Activated naive CD8-positive, alpha-beta T cell treated with anti-CD3 and anti-CD28 coated beads, Interleukin-2, amount 50 U/mL, for 24 hours (primary cell): ENCODE results near the gene SLC16A10.

Source experiments
- ATAC-seq: fragments of 150-1000 bp; cut with Tn5 transposase; one replicate; pipeline ENCODE4 v1.10.0; 2021
- DNase-seq: peaks from one replicate; pipeline ENCODE4 v3.0.0; 2021
- H3K27ac Mint-ChIP-seq: one replicate; pipeline ENCODE4 v1.8.0; 2021; ENCODE audit warnings: mild to moderate bottlenecking, mixed read lengths
- H3K27me3 Mint-ChIP-seq: one replicate; pipeline ENCODE4 v1.8.0; 2021; ENCODE audit warnings: mixed read lengths
- H3K36me3 Mint-ChIP-seq: one replicate; pipeline ENCODE4 v1.8.0; 2021; ENCODE audit warnings: low read depth, mixed read lengths
- H3K4me1 Mint-ChIP-seq: one replicate; pipeline ENCODE4 v1.8.0; 2021; ENCODE audit warnings: mixed read lengths
- H3K4me3 Mint-ChIP-seq: one replicate; pipeline ENCODE4 v1.8.0; 2021; ENCODE audit warnings: mild to moderate bottlenecking, moderate library complexity, mixed read lengths
- H3K9me3 Mint-ChIP-seq: one replicate; pipeline ENCODE4 v1.8.0; 2021; ENCODE audit warnings: mixed read lengths

SLC16A10 gene

DNA sequence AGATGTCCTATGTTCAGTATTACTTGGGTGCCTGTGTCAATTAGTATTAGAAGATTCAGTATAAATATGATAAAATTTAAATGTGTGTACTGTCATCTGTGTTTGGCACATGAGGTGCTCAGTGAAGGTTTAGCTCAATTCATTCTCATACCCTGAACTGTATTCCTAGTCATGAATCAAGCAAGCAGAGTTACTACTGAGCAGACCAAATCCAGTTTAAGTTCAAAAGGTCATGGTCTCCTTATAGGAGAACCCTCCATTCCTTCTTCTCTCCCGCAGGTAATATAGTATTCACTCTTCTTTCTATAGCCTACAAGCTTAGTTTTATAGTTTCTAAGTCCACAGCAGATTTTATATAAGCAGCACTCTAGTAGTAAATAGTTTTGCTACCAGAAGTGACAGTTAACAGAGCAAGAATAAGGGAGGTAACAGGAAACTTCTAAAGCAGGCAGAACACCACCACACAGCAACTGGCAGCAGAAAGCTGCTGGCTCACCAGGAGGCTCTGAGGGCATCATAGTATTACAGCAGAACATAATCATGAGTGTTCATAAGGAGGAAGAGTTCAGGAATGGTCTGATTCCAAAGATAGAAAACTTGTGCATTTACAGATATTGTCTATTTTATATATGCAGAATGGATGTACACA lies 133.2 kb downstream of the SLC16A10 start:
- no peak for DNase-seq
- ATAC-seq, result no peak
- Mint-ChIP-seq H3K27me3 (no peaks in the 10 kb centered on the region), H3K4me1 (peaks cover 10% of the 10 kb centered on the region), H3K27ac (no peak overlapping the region), H3K36me3 (no peaks in the 10 kb centered on the region), H3K4me3 (no peak overlapping the region), H3K9me3 (no peaks in the 10 kb centered on the region)

DNA sequence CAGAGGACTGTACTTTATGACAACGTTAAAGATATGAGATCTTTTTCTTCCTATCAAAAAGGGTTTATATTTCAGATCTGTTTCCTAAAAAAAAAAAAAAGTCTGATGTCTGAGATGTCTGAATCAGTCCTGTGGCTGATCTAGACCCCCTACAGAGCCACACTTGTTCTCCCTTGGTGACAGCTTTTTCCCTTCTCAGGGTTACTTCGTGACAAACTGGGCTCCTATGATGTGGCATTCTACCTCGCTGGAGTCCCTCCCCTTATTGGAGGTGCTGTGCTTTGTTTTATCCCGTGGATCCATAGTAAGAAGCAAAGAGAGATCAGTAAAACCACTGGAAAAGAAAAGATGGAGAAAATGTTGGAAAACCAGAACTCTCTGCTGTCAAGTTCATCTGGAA lies 134.5 kb downstream of the SLC16A10 start:
- H3K9me3 Mint-ChIP-seq, result no peaks in the 10 kb centered on the region
- peak; percentile 68 for ATAC-seq
- no peak for DNase-seq
- no peak overlapping the region for H3K4me3 Mint-ChIP-seq
- H3K4me1 Mint-ChIP-seq, result peaks cover 10% of the 10 kb centered on the region
- H3K36me3 Mint-ChIP-seq, result no peaks in the 10 kb centered on the region
- no peaks in the 10 kb centered on the region for H3K27me3 Mint-ChIP-seq
- peak overlapping the region; percentile 4 for H3K27ac Mint-ChIP-seq

DNA sequence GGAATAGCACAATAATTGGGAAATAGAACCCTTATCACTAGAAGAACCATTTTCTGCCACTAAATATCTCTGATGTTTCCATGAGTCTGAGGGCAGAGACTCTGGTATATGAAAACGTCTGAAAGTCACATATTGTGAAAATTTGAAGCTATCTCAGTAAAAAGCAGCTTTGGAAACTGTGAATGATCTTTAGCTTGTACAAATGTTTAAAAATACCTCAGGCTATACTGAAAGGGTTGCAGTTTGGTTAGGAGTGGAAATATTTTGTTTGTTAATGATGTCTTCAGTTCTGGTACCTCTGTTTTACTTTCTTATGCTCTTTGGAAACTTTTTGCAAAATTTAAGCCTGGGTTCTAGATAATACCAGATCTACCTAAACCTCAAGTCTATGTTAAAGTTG lies 135.0 kb downstream of the SLC16A10 start:
- ATAC-seq (no peak), DNase-seq (no peak)
- H3K27ac Mint-ChIP-seq, result peak overlapping the region; percentile 4
- peaks cover 10% of the 10 kb centered on the region for H3K4me1 Mint-ChIP-seq
- no peaks in the 10 kb centered on the region for H3K36me3 Mint-ChIP-seq
- H3K9me3 Mint-ChIP-seq, result no peaks in the 10 kb centered on the region
- no peak overlapping the region for H3K4me3 Mint-ChIP-seq
- no peaks in the 10 kb centered on the region for H3K27me3 Mint-ChIP-seq

DNA sequence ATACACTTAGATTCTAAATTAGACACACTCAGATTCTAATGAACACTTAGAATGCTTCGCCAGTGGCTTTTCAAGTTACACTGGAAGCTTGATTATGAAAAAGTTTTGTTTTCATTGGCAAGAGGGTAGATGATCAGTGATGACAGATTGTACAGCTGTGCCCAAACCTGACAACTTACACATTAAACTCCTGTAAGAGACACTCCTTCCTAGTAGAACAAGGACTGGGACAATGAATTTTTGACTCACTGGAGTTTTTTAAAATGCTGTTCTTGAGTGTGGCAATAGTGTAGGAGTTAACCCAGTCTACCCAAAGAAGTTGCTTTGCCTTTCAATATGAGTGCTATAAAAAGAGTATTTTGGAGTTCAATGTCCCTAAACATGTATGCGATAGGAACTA lies 140.8 kb downstream of the SLC16A10 start:
- no peak overlapping the region for H3K4me3 Mint-ChIP-seq
- DNase-seq (no peak), ATAC-seq (no peak)
- no peaks in the 10 kb centered on the region for H3K9me3 Mint-ChIP-seq
- no peaks in the 10 kb centered on the region for H3K27me3 Mint-ChIP-seq
- no peaks in the 10 kb centered on the region for H3K4me1 Mint-ChIP-seq
- H3K36me3 Mint-ChIP-seq, result no peaks in the 10 kb centered on the region
- H3K27ac Mint-ChIP-seq, result no peak overlapping the region

DNA sequence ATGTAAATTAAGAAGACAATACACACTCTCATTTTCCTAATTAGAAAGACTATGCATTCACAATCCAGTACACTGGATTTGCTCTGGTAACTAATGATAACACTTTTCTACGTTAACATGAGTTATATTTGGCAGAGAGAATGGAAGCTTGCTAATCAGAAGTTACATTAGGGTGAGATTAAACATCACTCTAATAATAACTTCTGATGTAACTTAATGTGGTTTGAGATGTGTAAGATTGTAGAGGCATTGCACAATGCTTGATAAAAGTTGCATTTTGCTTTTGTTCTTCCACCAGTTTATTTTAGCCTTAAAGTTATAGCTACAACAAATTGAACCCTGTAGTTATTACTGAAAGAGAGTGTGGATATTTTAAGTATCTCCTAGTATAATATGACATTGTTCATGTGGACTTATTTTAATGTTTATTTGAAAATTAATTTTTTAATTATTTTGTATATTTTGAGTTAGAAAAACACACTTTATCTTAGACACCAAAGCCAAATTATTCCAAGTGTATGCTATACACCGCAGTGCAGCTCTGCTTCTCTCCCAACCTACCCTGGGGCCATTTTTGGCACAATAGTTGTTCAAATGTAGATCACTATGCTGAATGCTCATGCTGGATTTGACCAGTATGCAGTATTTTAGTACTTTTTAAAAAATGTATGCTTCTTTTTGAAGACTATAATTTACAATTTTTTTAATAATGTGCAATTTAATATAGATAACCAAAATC lies 143.2 kb downstream of the SLC16A10 start:
- H3K4me1 Mint-ChIP-seq, result no peaks in the 10 kb centered on the region
- H3K9me3 Mint-ChIP-seq, result no peaks in the 10 kb centered on the region
- ATAC-seq (no peak), DNase-seq (no peak)
- no peaks in the 10 kb centered on the region for H3K36me3 Mint-ChIP-seq
- H3K27ac Mint-ChIP-seq, result no peak overlapping the region
- H3K4me3 Mint-ChIP-seq, result no peak overlapping the region
- H3K27me3 Mint-ChIP-seq, result peaks cover 3% of the 10 kb centered on the region

DNA sequence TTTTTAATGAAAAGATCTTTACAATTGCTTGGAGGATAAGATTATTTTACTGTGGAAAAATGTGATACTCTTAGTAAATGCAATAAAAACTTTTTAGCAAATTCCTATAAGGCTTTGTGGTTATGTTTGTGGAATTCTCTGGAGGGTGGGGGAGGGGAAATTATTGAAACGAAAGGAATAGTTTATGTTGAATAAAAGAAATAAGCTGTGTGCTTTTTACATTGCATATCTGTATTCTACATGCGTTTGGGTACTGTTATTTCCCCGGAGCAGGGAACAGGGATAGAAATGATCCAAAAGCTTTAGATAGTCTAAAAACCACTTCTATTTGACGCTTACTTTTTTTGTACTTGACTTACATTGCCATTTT lies 143.8 kb downstream of the SLC16A10 start:
- Mint-ChIP-seq H3K27me3 (peaks cover 3% of the 10 kb centered on the region), H3K4me3 (no peak overlapping the region), H3K4me1 (no peaks in the 10 kb centered on the region), H3K27ac (no peak overlapping the region), H3K9me3 (no peaks in the 10 kb centered on the region), H3K36me3 (peaks cover under 1% of the 10 kb centered on the region)
- ATAC-seq (no peak), DNase-seq (no peak)

DNA sequence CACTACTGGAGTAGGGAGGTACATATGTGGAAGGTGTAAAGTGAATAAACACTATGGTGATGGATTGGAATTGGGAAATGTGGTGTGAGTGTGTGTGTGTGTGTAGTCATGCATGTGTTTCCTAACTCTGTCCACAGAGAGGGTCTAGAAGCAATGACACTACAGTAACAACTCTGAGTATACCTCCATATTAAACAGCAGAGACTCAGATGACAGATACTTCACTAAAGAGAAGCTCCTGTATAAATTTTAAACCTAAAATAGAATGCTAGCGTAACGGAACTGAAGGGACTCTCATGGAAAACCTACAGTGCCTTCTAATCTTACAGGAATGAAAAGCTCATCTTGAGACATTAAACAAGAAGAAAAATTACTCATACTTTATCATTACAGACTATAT lies 150.5 kb downstream of the SLC16A10 start:
- Mint-ChIP-seq H3K4me3 (no peak overlapping the region), H3K36me3 (peaks cover 1% of the 10 kb centered on the region), H3K4me1 (no peaks in the 10 kb centered on the region), H3K9me3 (no peaks in the 10 kb centered on the region), H3K27me3 (peaks cover 3% of the 10 kb centered on the region), H3K27ac (no peak overlapping the region)
- no peak for DNase-seq
- ATAC-seq, result no peak

DNA sequence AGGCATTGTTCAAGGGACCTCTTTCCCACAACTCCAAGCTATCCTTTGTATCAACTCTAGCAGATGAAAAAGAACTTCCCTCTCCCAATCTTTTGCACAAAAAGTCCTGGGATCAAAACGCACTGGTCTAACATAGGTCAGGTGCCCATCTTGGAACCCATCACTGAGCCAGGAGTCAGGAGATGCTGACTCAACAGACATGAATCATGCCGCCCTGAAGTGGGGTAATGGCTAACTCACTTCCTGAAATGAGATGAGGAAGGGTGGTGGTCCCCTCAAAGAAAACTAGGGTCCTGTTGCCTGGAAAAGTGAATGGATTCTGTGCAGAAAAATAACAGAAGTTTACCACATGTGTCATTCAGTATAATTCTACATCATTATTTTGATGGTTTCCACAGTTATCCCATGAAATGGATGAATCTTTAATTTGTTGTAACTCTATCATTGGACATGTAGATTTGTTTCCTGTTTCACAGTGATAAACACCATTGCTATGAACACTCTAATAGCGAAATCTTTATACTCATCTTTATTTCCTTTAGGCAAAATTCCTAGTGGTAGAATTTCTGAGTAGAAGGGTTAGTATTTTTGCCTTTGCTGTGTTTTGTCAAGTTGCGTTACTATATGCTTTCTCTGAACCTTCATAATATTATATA lies 151.3 kb downstream of the SLC16A10 start:
- Mint-ChIP-seq H3K9me3 (no peaks in the 10 kb centered on the region), H3K4me3 (no peak overlapping the region), H3K27me3 (no peaks in the 10 kb centered on the region), H3K27ac (no peak overlapping the region), H3K4me1 (no peaks in the 10 kb centered on the region), H3K36me3 (peaks cover 1% of the 10 kb centered on the region)
- no peak for ATAC-seq
- no peak for DNase-seq

DNA sequence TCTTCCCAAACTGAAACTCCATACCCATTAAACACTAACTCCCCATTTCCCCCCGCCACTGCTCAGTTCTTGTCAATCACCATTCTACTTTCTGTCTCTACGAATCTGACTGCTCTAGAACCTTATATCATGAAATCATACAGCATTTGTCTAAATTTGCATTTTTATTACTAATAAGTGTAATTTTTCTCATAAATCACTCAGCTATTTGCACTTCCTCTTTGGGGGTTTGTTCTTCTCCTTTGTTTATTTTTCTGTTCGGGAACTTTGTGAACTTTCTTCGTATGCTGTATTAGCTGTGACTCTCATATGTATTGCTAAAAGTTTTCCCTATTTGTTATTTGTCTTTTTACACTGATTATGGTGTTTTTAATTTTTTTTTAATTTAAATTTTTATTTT lies 152.2 kb downstream of the SLC16A10 start:
- H3K27me3 Mint-ChIP-seq, result no peaks in the 10 kb centered on the region
- H3K36me3 Mint-ChIP-seq, result peaks cover 1% of the 10 kb centered on the region
- H3K4me1 Mint-ChIP-seq, result no peaks in the 10 kb centered on the region
- no peak for DNase-seq
- no peak overlapping the region for H3K4me3 Mint-ChIP-seq
- no peak for ATAC-seq
- no peak overlapping the region for H3K27ac Mint-ChIP-seq
- H3K9me3 Mint-ChIP-seq, result no peaks in the 10 kb centered on the region

DNA sequence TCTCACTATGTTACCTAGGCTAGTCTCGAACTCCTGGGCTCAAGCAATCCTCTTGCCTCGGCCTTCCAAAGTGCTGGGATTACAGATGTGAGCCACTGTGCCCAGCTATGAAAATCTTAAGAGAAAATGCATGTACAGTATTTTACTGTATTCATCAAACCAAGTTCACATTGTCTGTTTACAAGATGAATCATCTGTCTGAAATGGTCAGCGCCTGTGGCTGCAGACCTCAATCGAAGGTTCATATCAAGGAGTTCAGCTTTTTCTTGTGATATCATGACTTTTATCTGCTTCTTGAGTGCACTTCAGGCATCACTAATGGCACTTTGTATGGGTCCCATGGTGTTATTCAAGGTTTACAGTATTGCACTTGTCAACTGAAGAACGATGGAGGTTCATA lies 155.1 kb downstream of the SLC16A10 start:
- Mint-ChIP-seq H3K4me3 (no peak overlapping the region), H3K27me3 (no peaks in the 10 kb centered on the region), H3K36me3 (no peaks in the 10 kb centered on the region), H3K4me1 (no peaks in the 10 kb centered on the region), H3K27ac (no peak overlapping the region), H3K9me3 (no peaks in the 10 kb centered on the region)
- no peak for DNase-seq
- no peak for ATAC-seq

DNA sequence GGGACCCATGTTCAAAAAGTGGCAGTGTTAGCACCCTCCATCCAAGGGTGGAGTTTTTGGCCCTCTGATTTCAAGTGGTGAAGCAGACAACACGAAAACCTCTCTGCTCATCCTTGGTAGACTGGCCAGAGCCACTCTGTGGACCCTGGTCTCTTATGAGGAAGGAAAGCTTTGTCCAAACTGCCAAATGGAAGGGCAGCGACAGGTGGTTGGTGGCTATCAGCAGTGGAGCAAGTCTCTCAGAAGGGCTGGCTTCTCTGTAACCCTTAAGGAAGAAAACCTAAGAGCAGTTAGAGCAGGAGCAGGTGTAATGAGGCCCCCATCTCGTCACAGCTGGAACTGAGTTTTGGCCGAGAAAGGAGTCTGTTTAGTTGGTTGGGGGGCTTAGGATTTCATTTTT lies 155.8 kb downstream of the SLC16A10 start:
- H3K4me1 Mint-ChIP-seq, result no peaks in the 10 kb centered on the region
- H3K27me3 Mint-ChIP-seq, result no peaks in the 10 kb centered on the region
- H3K36me3 Mint-ChIP-seq, result no peaks in the 10 kb centered on the region
- H3K9me3 Mint-ChIP-seq, result no peaks in the 10 kb centered on the region
- no peak overlapping the region for H3K27ac Mint-ChIP-seq
- ATAC-seq (no peak), DNase-seq (no peak)
- H3K4me3 Mint-ChIP-seq, result no peak overlapping the region

DNA sequence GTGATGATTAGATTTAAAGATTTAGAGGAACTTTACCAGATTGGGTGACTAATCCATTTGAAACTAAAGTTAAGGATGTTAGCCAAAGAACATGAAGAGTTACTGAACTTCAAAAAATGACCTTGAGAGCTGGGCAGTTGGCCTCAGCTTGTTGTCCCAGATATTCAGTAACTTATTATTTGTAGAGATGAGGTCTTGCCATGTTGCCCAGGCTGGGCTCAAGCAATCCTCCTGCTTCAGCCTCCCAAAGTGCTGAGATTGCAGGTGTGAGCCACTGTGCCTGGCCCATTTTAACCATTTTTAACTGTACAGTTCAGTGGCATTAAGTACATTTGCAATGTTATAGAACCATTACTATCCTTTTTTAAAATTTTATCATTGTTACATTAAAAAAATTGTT lies 161.5 kb downstream of the SLC16A10 start:
- no peak overlapping the region for H3K27ac Mint-ChIP-seq
- ATAC-seq (no peak), DNase-seq (no peak)
- H3K27me3 Mint-ChIP-seq, result no peaks in the 10 kb centered on the region
- no peaks in the 10 kb centered on the region for H3K4me1 Mint-ChIP-seq
- no peaks in the 10 kb centered on the region for H3K36me3 Mint-ChIP-seq
- no peak overlapping the region for H3K4me3 Mint-ChIP-seq
- no peaks in the 10 kb centered on the region for H3K9me3 Mint-ChIP-seq

DNA sequence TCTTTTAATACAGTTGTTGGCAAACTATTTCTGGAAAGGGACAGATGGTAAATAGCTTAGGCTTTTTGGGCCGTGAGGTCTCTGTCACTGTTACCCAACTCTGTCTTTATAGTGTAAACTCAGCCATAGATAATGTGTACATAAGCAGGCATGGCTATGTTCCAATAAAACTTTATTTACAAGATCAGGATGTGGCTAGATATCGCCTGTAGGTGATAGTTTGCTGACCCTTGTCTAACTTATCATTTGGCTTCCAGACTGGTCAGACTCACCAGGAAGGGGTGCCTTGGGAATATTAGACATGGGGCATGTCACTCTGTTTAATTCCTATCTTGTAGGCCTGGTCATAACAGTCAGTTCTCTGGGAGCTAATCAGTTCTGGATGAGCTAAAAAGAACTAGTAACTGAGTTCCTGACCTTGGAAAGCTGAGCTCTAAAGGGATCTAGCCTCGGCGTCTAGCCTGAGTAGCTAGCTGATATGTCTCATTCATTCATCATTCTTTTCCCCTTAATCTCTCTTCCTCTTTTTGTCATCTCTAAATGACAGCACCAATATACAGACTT lies 163.6 kb downstream of the SLC16A10 start:
- Mint-ChIP-seq H3K4me3 (no peak overlapping the region), H3K27me3 (no peaks in the 10 kb centered on the region), H3K9me3 (no peaks in the 10 kb centered on the region), H3K36me3 (no peaks in the 10 kb centered on the region), H3K27ac (no peak overlapping the region), H3K4me1 (no peaks in the 10 kb centered on the region)
- ATAC-seq, result no peak
- DNase-seq, result no peak

DNA sequence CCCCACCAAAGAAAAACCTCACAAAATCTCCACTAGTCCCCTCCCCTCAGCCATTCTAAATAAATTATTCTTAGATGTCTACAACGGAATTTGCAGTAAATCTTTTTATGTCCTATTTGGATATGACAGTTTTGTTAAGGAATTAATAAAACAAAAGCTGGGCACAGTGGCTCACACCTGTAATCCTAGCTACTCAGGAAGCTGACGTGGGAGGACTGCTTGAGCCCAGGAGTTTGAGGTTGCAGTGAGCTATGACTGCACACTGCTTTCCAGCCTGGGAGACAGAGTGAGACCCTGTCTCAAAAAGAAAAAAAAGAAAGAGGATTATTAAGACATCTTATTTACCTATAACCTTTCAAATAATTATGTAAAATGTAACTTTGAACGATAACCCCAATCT lies 165.4 kb downstream of the SLC16A10 start:
- ATAC-seq (no peak), DNase-seq (no peak)
- Mint-ChIP-seq H3K27ac (no peak overlapping the region), H3K4me3 (no peak overlapping the region), H3K27me3 (no peaks in the 10 kb centered on the region), H3K36me3 (no peaks in the 10 kb centered on the region), H3K4me1 (no peaks in the 10 kb centered on the region), H3K9me3 (no peaks in the 10 kb centered on the region)
